Loucy (cell line): ENCODE results near the gene DNAH17.

ENCODE experiments used
- EZH2phosphoT487 ChIP-seq: fragments of 200-600 bp; IDR thresholded peaks from 2 replicates; pipeline ENCODE4 v1.6.1; 2018; ENCODE audit warnings: antibody characterized with exemption, mild to moderate bottlenecking, moderate library complexity, borderline replicate concordance
- TF ChIP-seq, protein P1 (sequence below): fragments of 200-600 bp; sonication (generic); conservative IDR thresholded peaks from 2 replicates; pipeline ENCODE4 v1.5.1; 2014; ENCODE audit warnings: mild to moderate bottlenecking, antibody characterized with exemption, low read length

DNA sequence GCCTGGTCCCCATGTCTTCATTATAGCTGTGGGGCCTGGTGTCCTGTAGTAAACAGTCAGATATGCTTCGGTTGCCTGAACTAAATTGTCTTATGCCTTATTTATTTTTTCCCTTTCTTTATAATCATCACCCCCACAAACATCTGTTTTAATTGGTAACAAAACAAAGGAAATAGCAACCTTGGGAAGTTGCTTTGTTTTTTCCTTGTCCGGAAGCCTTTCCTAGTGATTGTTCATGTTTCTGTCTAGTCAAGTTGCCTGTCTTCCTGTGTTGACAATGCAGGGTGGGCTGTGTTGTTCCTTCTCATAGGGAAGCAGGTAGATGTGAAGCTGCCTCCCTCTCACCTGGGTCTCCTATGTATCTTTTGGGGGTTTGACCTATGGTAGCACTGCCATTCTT lies 182.0 kb downstream of the DNAH17 start:
- TF ChIP-seq, protein P1, sequence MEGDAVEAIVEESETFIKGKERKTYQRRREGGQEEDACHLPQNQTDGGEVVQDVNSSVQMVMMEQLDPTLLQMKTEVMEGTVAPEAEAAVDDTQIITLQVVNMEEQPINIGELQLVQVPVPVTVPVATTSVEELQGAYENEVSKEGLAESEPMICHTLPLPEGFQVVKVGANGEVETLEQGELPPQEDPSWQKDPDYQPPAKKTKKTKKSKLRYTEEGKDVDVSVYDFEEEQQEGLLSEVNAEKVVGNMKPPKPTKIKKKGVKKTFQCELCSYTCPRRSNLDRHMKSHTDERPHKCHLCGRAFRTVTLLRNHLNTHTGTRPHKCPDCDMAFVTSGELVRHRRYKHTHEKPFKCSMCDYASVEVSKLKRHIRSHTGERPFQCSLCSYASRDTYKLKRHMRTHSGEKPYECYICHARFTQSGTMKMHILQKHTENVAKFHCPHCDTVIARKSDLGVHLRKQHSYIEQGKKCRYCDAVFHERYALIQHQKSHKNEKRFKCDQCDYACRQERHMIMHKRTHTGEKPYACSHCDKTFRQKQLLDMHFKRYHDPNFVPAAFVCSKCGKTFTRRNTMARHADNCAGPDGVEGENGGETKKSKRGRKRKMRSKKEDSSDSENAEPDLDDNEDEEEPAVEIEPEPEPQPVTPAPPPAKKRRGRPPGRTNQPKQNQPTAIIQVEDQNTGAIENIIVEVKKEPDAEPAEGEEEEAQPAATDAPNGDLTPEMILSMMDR: no peak
- no peak for TF ChIP-seq EZH2phosphoT487
